Upper lobe of left lung (tissue), 4 donors: Measurements from ENCODE around the gene STYXL2.

Experiments used
- CTCF ChIP-seq, 6 experiments: fragments of 450-650 bp in 4 of 6; fragments of 200-600 bp in 2 of 6; sonication (generic) in 2 of 6; IDR thresholded peaks; one replicate each; pipeline ENCODE4 v1.5.1; 2016 to 2019; ENCODE audit warnings: antibody characterized with exemption in 6 of 6
- POLR2AphosphoS5 ChIP-seq, 2 donors: sonication (generic); formaldehyde crosslinking; IDR thresholded peaks; one replicate each; pipeline ENCODE4 v1.5.1; 2017; ENCODE audit warnings: antibody characterized with exemption in 2 of 2

- TF ChIP-seq CTCF (IDR thresholded peaks at IDR 0.05) (no peak), POLR2AphosphoS5 (IDR thresholded peaks at IDR 0.05) (no peak)
Observed at GRCh38 chr1:167051907-167052306, 42.0 kb upstream of the STYXL2 start.
